Large intestine (tissue), 3 donors: Measurements from ENCODE around the gene GAL3ST1. TPM values are rescaled to one million over a fixed set of nuclear protein-coding genes. Genes with fewer than 3 reads are reported as not detected.
A peak's percentile ranks its signal among the peaks of the same experiment; 100 is the strongest.

Experiments
- DNase-seq, 2 donors: peaks; one replicate each; pipeline versions ENCODE4 v3.0.0 to v3.0.0-alpha.2; 2013
- H3K27ac ChIP-seq: one replicate; pipeline ENCODE4 v1.5.1; 2013; ENCODE audit warnings: low read length
- H3K27me3 ChIP-seq: 2 replicates; pipeline ENCODE4 v1.6.1; 2013; ENCODE audit warnings: low read length; ENCODE audit not compliant: control insufficient read depth, insufficient read depth
- H3K36me3 ChIP-seq: 2 replicates; pipeline ENCODE4 v1.6.1; 2013; ENCODE audit warnings: low read length; ENCODE audit not compliant: control insufficient read depth, insufficient read depth
- H3K4me1 ChIP-seq: one replicate; pipeline ENCODE4 v1.6.1; 2013; ENCODE audit warnings: low read length; ENCODE audit not compliant: control insufficient read depth, insufficient read depth
- H3K4me3 ChIP-seq: one replicate; pipeline ENCODE4 v1.5.1; 2013; ENCODE audit warnings: low read length
- H3K9me3 ChIP-seq: one replicate; pipeline ENCODE4 v1.6.1; 2013; ENCODE audit warnings: mild to moderate bottlenecking, low read depth, low read length, moderate library complexity; ENCODE audit not compliant: control insufficient read depth
- WGBS: methylation state at CpG from one replicate; pipeline ENCODE4 v1.1.5; 2013; ENCODE audit warnings: low lambda C conversion rate; ENCODE audit not compliant: insufficient coverage; 5-methylcytosine and 5-hydroxymethylcytosine counted together
- polyA plus RNA-seq: library from polyadenylated mRNA; unstranded; fragments of 120-200 nt; gene quantifications from one replicate; pipeline ENCODE4 v1.2.1, GENCODE V29; 2013

The GAL3ST1 gene
- polyA plus RNA-seq, 1 donor, result 19.5 TPM

- no peaks in the 10 kb centered on the region for H3K27me3 ChIP-seq
- H3K9me3 ChIP-seq, result no peaks in the 10 kb centered on the region
- peak overlapping the region; percentile 90 for H3K27ac ChIP-seq
- H3K36me3 ChIP-seq, result peaks cover 17% of the 10 kb centered on the region
- WGBS, result 21% methylated on average over 4 of the region's 17 CpGs
- DNase-seq, result peak; percentile 93 to 97
- no peak overlapping the region for H3K4me3 ChIP-seq
- H3K4me1 ChIP-seq, result peaks cover 31% of the 10 kb centered on the region
Observed at GRCh38 chr22:30609260-30610185, 35.1 kb upstream of the GAL3ST1 start.

- peak overlapping the region; percentile 90 for H3K27ac ChIP-seq
Observed at GRCh38 chr22:30607939-30608338, 33.5 kb upstream of the GAL3ST1 start.

GRCh38 chr22:30607300-30607930, 33.0 kb upstream of the GAL3ST1 start:
- WGBS, result no CpG with 5 or more reads among the region's 7 CpGs
- Histone ChIP-seq H3K9me3 (no peaks in the 10 kb centered on the region), H3K4me1 (peaks cover 31% of the 10 kb centered on the region), H3K36me3 (peaks cover 6% of the 10 kb centered on the region), H3K27ac (peak overlapping the region; percentile 90), H3K27me3 (no peaks in the 10 kb centered on the region), H3K4me3 (peak overlapping the region; percentile 61)
- DNase-seq, result no peak

More at GRCh38 chr22:30607939-30608338, 33.5 kb upstream of the GAL3ST1 start:
- Histone ChIP-seq H3K36me3 (peaks cover 11% of the 10 kb centered on the region), H3K9me3 (no peaks in the 10 kb centered on the region), H3K4me3 (no peak overlapping the region), H3K4me1 (peaks cover 31% of the 10 kb centered on the region), H3K27me3 (no peaks in the 10 kb centered on the region)
- no peak for DNase-seq
- no CpG with 5 or more reads among the region's 7 CpGs for WGBS

GRCh38 chr22:30606455-30607299, 32.2 kb upstream of the GAL3ST1 start, which contains the start of gene TCN2:
TSS of gene TCN2 (plus strand) at chr22:30607174. CDS start at chr22:30607332, 158 bp downstream.
- peaks cover 31% of the 10 kb centered on the region for H3K4me1 ChIP-seq
- peak within 1 kb of the TSS; percentile 61 for H3K4me3 ChIP-seq
- peaks cover 6% of the 10 kb centered on the region for H3K36me3 ChIP-seq
- peak; percentile 79 to 85 for DNase-seq
- no peaks in the 10 kb centered on the region for H3K27me3 ChIP-seq
- H3K27ac ChIP-seq, result peak within 1 kb of the TSS; percentile 90
- no peaks in the 10 kb centered on the region for H3K9me3 ChIP-seq
- WGBS, result no CpG with 5 or more reads among the region's 24 CpGs

GRCh38 chr22:30605449-30606110, 31.1 kb upstream of the GAL3ST1 start:
- DNase-seq, result peak; percentile 43 to 48
- Histone ChIP-seq H3K36me3 (no peaks in the 10 kb centered on the region), H3K4me3 (peak overlapping the region; percentile 61), H3K9me3 (no peaks in the 10 kb centered on the region), H3K4me1 (peaks cover 31% of the 10 kb centered on the region), H3K27me3 (no peaks in the 10 kb centered on the region), H3K27ac (peak overlapping the region; percentile 90)
- 0% methylated on average over 2 of the region's 9 CpGs for WGBS

- Histone ChIP-seq H3K4me3 (no peak overlapping the region), H3K36me3 (no peaks in the 10 kb centered on the region), H3K27me3 (no peaks in the 10 kb centered on the region), H3K27ac (no peak overlapping the region), H3K9me3 (no peaks in the 10 kb centered on the region), H3K4me1 (peaks cover 29% of the 10 kb centered on the region)
- DNase-seq, result no peak
- 100% methylated on average over 1 of the region's 2 CpGs for WGBS
Observed at GRCh38 chr22:30604723-30605122, 30.3 kb upstream of the GAL3ST1 start.

- no peak overlapping the region for H3K27ac ChIP-seq
- no peaks in the 10 kb centered on the region for H3K27me3 ChIP-seq
- DNase-seq, result no peak
- H3K4me3 ChIP-seq, result no peak overlapping the region
- peaks cover 23% of the 10 kb centered on the region for H3K4me1 ChIP-seq
- no CpG with 5 or more reads among the region's 3 CpGs for WGBS
- H3K9me3 ChIP-seq, result no peaks in the 10 kb centered on the region
- no peaks in the 10 kb centered on the region for H3K36me3 ChIP-seq
Observed at GRCh38 chr22:30603801-30604200, 29.3 kb upstream of the GAL3ST1 start.

GRCh38 chr22:30602049-30602448, 27.6 kb upstream of the GAL3ST1 start:
- peaks cover 5% of the 10 kb centered on the region for H3K4me1 ChIP-seq
- no peaks in the 10 kb centered on the region for H3K36me3 ChIP-seq
- no peak overlapping the region for H3K27ac ChIP-seq
- peak in 1 of 2 donors; percentile 43 for DNase-seq
- H3K27me3 ChIP-seq, result no peaks in the 10 kb centered on the region
- H3K4me3 ChIP-seq, result no peak overlapping the region
- no peaks in the 10 kb centered on the region for H3K9me3 ChIP-seq
- WGBS, result no CpG with 5 or more reads among the region's 3 CpGs

- Histone ChIP-seq H3K27me3 (no peaks in the 10 kb centered on the region), H3K4me1 (peaks cover 5% of the 10 kb centered on the region), H3K9me3 (no peaks in the 10 kb centered on the region), H3K4me3 (no peak overlapping the region), H3K36me3 (no peaks in the 10 kb centered on the region), H3K27ac (no peak overlapping the region)
- no peak for DNase-seq
- WGBS, result 88% methylated on average over 2 of the region's 5 CpGs
Observed at GRCh38 chr22:30601464-30601863, 27.0 kb upstream of the GAL3ST1 start.
